ENCODE measurements around the gene A3GALT2.

DNA sequence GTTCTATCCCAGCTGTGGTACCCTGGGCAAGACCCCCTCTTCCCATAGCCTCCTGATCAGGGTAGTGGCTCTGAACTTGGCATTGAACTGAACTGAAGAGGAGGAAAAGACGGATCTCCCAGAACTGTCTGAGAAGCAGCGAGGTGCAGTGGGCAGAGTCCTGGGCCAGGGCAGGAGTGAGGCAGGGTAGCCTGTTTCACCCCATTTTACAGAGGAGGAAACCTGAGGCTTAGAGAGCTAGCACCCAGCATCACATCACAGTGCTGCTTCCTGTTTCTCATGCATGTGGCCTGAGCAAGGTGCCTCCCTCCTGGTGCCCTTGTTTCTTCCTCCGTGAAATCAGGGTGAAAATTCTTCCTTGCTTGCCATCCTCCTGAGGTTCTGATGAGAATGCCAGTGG, 47.5 kb downstream of the A3GALT2 start:
- TF ChIP-seq EZH2 (IDR thresholded peaks at IDR 0.05; ENCODE audit: insufficient read depth, poor library complexity, severe bottlenecking) (no peak), EZH2phosphoT487 (IDR thresholded peaks at IDR 0.05; ENCODE audit: insufficient read depth, low read depth) (no peak)
